Endothelial cell of umbilical vein (primary cell): ENCODE data around the gene ARL2BP. TPM values are rescaled to one million over a fixed set of nuclear protein-coding genes. Genes with fewer than 3 reads are reported as not detected.

Experiments used
- BruUV-seq: library from RNA; stranded (reverse); fragments of 400-500 nt; replicated peaks from 2 replicates; lab custom pipeline; 2021; lab: Mats Ljungman, UMichigan
- CTCF ChIA-PET: fragments of 300-600, 350-600 bp; sonication (Branson Sonifier 250); formaldehyde crosslinking; loops from one replicate; lab custom pipeline; 2021; ENCODE audit warnings: antibody characterized with exemption, inconsistent platforms; lab: Charles Lee
- POLR2A ChIA-PET: fragments of 300-600, 350-600 bp; sonication (Branson Sonifier 250); formaldehyde crosslinking; loops from one replicate; lab custom pipeline; 2021; ENCODE audit warnings: antibody characterized with exemption, inconsistent platforms; lab: Charles Lee
- DNase-seq: peaks from one replicate; pipeline ENCODE4 v3.0.0-alpha.2; 2011; ENCODE audit warnings: low read depth, low spot score
- FAIRE-seq: peaks from 2 replicates; lab custom pipeline; 2011; peaks lifted over from hg19 to GRCh38; lab: Jason Lieb, UNC
- H2AFZ ChIP-seq: 2 replicates; pipeline ENCODE4 v1.6.0; 2012; ENCODE audit warnings: low read depth, low read length, control low read depth, inconsistent platforms
- H3K27ac ChIP-seq: 2 replicates; pipeline ENCODE4 v1.5.1; 2011; ENCODE audit warnings: low read depth, mild to moderate bottlenecking, control low read depth, low read length, moderate library complexity; ENCODE audit not compliant: insufficient read depth
- H3K27me3 ChIP-seq, 2 experiments: 2 replicates each; pipeline versions ENCODE4 v1.6.0 to v1.6.1; 2011; ENCODE audit warnings: low read length in 2 of 2, mixed read lengths in 1 of 2; ENCODE audit not compliant: control insufficient read depth in 2 of 2, insufficient read depth in 2 of 2
- H3K36me3 ChIP-seq, 2 experiments: 2 replicates in 1 of 2; 3 replicates in 1 of 2; pipeline ENCODE4 v1.5.1; 2011; ENCODE audit warnings: low read length in 2 of 2, mild to moderate bottlenecking in 1 of 2, moderate library complexity in 1 of 2; ENCODE audit not compliant: control insufficient read depth in 2 of 2, insufficient read depth in 2 of 2; ENCODE audit errors: extremely low read depth in 1 of 2
- H3K4me1 ChIP-seq: 3 replicates; pipeline ENCODE4 v1.5.1; 2011; ENCODE audit warnings: mild to moderate bottlenecking, low read length; ENCODE audit not compliant: control insufficient read depth, insufficient read depth; ENCODE audit errors: extremely low read depth
- H3K4me2 ChIP-seq: 2 replicates; pipeline ENCODE4 v1.6.1; 2011; ENCODE audit warnings: low read length, control low read depth, mixed read lengths; ENCODE audit not compliant: insufficient read depth
- H3K4me3 ChIP-seq, 3 experiments: fragments of 200-600 bp in 1 of 3; sonication (generic), shearing (Covaris generic) in 1 of 3; replicated peaks in 1 of 3; 2 replicates each; pipeline ENCODE4 v1.5.1; 2011 to 2016; ENCODE audit warnings: control low read depth in 3 of 3, low read length in 3 of 3, mild to moderate bottlenecking in 2 of 3, inconsistent platforms in 1 of 3, low read depth in 1 of 3, moderate library complexity in 1 of 3; ENCODE audit not compliant: insufficient read depth in 1 of 3
- H3K79me2 ChIP-seq: 2 replicates; pipeline ENCODE4 v1.6.0; 2012; ENCODE audit warnings: low read length, inconsistent platforms; ENCODE audit not compliant: control insufficient read depth, insufficient read depth
- H3K9ac ChIP-seq: replicated peaks from 2 replicates; pipeline ENCODE3; 2011; ENCODE audit warnings: low read length, control low read depth; ENCODE audit not compliant: insufficient read depth; ENCODE audit errors: extremely low read depth
- H3K9me1 ChIP-seq: replicated peaks from 3 replicates; pipeline ENCODE4 v1.6.0; 2011; ENCODE audit warnings: mild to moderate bottlenecking, low read length; ENCODE audit not compliant: control insufficient read depth, insufficient read depth; ENCODE audit errors: extremely low read depth
- H3K9me3 ChIP-seq: replicated peaks from 2 replicates; pipeline ENCODE4 v1.5.1; 2012; ENCODE audit warnings: low read length, inconsistent platforms; ENCODE audit not compliant: control insufficient read depth, insufficient read depth
- H4K20me1 ChIP-seq: replicated peaks from 2 replicates; pipeline ENCODE3; 2011; ENCODE audit warnings: mild to moderate bottlenecking, low read length; ENCODE audit not compliant: control insufficient read depth, insufficient read depth; ENCODE audit errors: extremely low read depth
- EZH2 ChIP-seq: IDR thresholded peaks from 2 replicates; pipeline ENCODE4 v1.6.1; 2012; ENCODE audit warnings: borderline replicate concordance, low read depth, mild to moderate bottlenecking, moderate library complexity, low read length, inconsistent platforms; ENCODE audit not compliant: severe bottlenecking
- FOS ChIP-seq: IDR thresholded peaks from 2 replicates; pipeline ENCODE4 v1.6.1; 2011; ENCODE audit warnings: mild to moderate bottlenecking, low read length, moderate library complexity, borderline replicate concordance; ENCODE audit not compliant: insufficient read depth
- GATA2 ChIP-seq: IDR thresholded peaks from 2 replicates; pipeline ENCODE4 v1.7.0; 2011; ENCODE audit warnings: low read depth, mild to moderate bottlenecking, moderate library complexity, mixed read lengths, low read length; ENCODE audit not compliant: insufficient read length, insufficient read depth
- JUN ChIP-seq: IDR thresholded peaks from 2 replicates; pipeline ENCODE4 v1.6.1; 2011; ENCODE audit warnings: borderline replicate concordance, low read depth; ENCODE audit not compliant: insufficient read length, insufficient read depth
- MYC ChIP-seq: IDR thresholded peaks from one replicate; pipeline ENCODE4 v1.6.1; 2011; ENCODE audit warnings: mild to moderate bottlenecking, low read depth, low read length
- POLR2A ChIP-seq: IDR thresholded peaks from 2 replicates; pipeline ENCODE4 v1.6.1; 2012; ENCODE audit warnings: low read depth, mild to moderate bottlenecking, control low read depth, low read length
- POLR2AphosphoS5 ChIP-seq: IDR thresholded peaks from 2 replicates; pipeline ENCODE4 v1.6.1; 2012; ENCODE audit warnings: low read depth, mild to moderate bottlenecking, control low read depth, low read length, moderate library complexity; ENCODE audit not compliant: insufficient read depth
- dilution Hi-C: fragments of 300-500 bp; cut with MboI; formaldehyde crosslinking; loops from one replicate; pipeline ENCODE4 v1.15.0; 2019; ENCODE audit warnings: low sequenced_read_pairs; ENCODE audit not compliant: extremely low pct_ligation_motif_present
- intact Hi-C: fragments of 100-400 bp; cut with micrococcal nuclease; formaldehyde crosslinking; loops from one replicate; pipeline ENCODE4 v1.10.0; 2022
- polyA plus RNA-seq, 4 experiments: library from polyadenylated mRNA; depleted of rRNA in 3 of 4; stranded (reverse) in 3 of 4; unstranded in 1 of 4; fragments of >200 nt; gene quantifications; 2 replicates each; pipeline versions ENCODE4 v1.2.1 to v1.2.3, GENCODE V29; 2011 to 2012; ENCODE audit warnings: missing spikeins in 1 of 4
- total RNA-seq: library from RNA; stranded (reverse); gene quantifications from 2 replicates; pipeline ENCODE4 v1.2.3, GENCODE V29; 2021
- TF ChIP-seq, protein P1 (sequence below), 2 donors: IDR thresholded peaks; 1 replicate in 1 of 2; 2 replicates in 1 of 2; pipeline ENCODE4 v1.5.1; 2011; ENCODE audit warnings: low read length in 2 of 2, mild to moderate bottlenecking in 2 of 2, moderate library complexity in 2 of 2, control low read depth in 1 of 2, inconsistent platforms in 1 of 2, low read depth in 1 of 2; ENCODE audit not compliant: insufficient read depth in 1 of 2; ENCODE audit errors: extremely low read depth in 1 of 2
- TF ChIP-seq, protein P2 (sequence below): IDR thresholded peaks from 2 replicates; pipeline ENCODE4 v1.6.1; 2011; ENCODE audit not compliant: insufficient read depth, insufficient read length

Gene ARL2BP
- total and polyA plus RNA-seq, 2 donors (not counting 3 experiments of a cell fraction or from before 2014, with no cell fraction given), result 80.4 to 111 TPM

DNA sequence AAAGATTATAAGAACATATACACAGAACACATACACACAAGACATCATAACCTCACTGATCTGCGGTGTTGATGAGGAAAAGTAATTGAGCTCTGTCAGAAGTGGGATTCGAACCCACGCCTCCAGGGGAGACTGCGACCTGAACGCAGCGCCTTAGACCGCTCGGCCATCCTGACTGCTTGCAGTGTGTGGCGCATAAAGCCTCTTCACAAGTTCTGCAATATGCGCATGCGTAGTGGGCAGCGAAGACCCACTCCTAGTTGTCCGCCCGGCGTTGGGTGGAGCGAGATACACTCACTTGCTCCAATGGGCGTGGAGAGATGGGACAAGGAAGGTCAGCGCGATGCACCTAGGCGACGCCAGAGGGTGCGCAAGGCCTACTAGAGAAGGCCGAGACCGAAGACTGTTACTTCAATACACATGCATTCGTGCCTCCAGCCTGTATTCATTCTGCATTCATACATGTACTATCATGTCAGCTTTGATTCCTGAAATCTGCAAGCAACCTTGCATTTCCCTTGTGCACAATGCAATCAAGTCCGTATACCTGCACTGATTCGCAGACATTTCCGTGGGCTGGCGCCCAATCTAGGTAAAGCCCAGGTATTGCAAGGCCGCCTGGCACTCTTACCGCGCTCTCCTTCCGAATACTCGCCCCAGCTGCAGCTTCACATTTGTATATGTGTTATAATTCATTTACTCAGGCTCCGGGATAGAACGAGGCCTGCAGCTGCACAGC lies 55.5 kb downstream of the ARL2BP start:
- no peak overlapping the region for H2AFZ ChIP-seq
- H3K79me2 ChIP-seq, result no peaks in the 10 kb centered on the region
- no TSS peak for BruUV-seq
- ChIA-PET CTCF (interaction anchor here (0.6 to 15.9 kb wide), 31 partner anchors 9 to 494 kb away, joined by 3 to 507 read pairs (median 5); partner anchors contain the start of genes ARL2BP, CIAPIN1, COQ9 and CPNE2), POLR2A (interaction anchor here (1.0 kb wide), 2 partner anchors 55 to 116 kb away, joined by 4 read pairs; partner anchors contain the start of gene ARL2BP)
- peak overlapping the region; percentile 54 for H3K4me2 ChIP-seq
- FAIRE-seq (peak; percentile 99), DNase-seq (peak; percentile 100)
- H3K27me3 ChIP-seq, result no peaks in the 10 kb centered on the region
- peak overlapping the region; percentile 46 for H3K9ac ChIP-seq
- no peaks in the 10 kb centered on the region for H3K36me3 ChIP-seq
- TF ChIP-seq EZH2 (no peak), POLR2AphosphoS5 (peak; percentile 56), POLR2A (peak; percentile 32), MYC (no peak), GATA2 (peak; percentile 48), JUN (no peak), FOS (no peak)
- TF ChIP-seq, protein P1, sequence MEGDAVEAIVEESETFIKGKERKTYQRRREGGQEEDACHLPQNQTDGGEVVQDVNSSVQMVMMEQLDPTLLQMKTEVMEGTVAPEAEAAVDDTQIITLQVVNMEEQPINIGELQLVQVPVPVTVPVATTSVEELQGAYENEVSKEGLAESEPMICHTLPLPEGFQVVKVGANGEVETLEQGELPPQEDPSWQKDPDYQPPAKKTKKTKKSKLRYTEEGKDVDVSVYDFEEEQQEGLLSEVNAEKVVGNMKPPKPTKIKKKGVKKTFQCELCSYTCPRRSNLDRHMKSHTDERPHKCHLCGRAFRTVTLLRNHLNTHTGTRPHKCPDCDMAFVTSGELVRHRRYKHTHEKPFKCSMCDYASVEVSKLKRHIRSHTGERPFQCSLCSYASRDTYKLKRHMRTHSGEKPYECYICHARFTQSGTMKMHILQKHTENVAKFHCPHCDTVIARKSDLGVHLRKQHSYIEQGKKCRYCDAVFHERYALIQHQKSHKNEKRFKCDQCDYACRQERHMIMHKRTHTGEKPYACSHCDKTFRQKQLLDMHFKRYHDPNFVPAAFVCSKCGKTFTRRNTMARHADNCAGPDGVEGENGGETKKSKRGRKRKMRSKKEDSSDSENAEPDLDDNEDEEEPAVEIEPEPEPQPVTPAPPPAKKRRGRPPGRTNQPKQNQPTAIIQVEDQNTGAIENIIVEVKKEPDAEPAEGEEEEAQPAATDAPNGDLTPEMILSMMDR (IDR thresholded peaks at IDR 0.05; ENCODE audit: extremely low read depth in 1 of 2, insufficient read depth in 1 of 2, low read depth in 1 of 2, low read length in 2 of 2), result peak; percentile 97 to 99
- TF ChIP-seq, protein P2, sequence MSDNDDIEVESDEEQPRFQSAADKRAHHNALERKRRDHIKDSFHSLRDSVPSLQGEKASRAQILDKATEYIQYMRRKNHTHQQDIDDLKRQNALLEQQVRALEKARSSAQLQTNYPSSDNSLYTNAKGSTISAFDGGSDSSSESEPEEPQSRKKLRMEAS, result no peak
- no peaks in the 10 kb centered on the region for H4K20me1 ChIP-seq
- H3K27ac ChIP-seq, result peak overlapping the region; percentile 35
- intact Hi-C loops, result loop anchor here (1.0 kb wide), 10 partner anchors 16 to 219 kb away; partner anchors contain the start of genes ARL2BP, CIAPIN1, COQ9 and PSME3IP1
- no peaks in the 10 kb centered on the region for H3K9me3 ChIP-seq
- dilution Hi-C loops, result loop anchor here (25.0 kb wide), 1 partner anchor 112 kb away; the partner anchor contains the start of gene CCL17
- H3K9me1 ChIP-seq, result no peaks in the 10 kb centered on the region
- peak overlapping the region in 2 of 3 experiments; percentile 31 to 47 for H3K4me3 ChIP-seq
- H3K4me1 ChIP-seq, result peaks cover 17% of the 10 kb centered on the region
